ENCODE results near the gene HMG20B. TPM values are rescaled to one million over a fixed set of nuclear protein-coding genes. Genes with fewer than 3 reads are reported as not detected.

The HMG20B gene
- total RNA-seq: 57.3 and 88.4 TPM in 2 replicates

GRCh38 chr19:3572855-3573161 is at the start of gene HMG20B:
Gene HMG20B, plus strand, starts transcription at chr19:3572944. Its CDS starts 366 bp downstream, at chr19:3573310.

GRCh38 chr19:3538965-3539755 is 33.6 kb upstream of the HMG20B start, which contains the start of gene TEKTIP1:
Gene TEKTIP1, plus strand, starts transcription at chr19:3539174. Its CDS starts 4 bp downstream, at chr19:3539178.

GRCh38 chr19:3557461-3558248 is 15.1 kb upstream of the HMG20B start, which contains the start of gene MFSD12:
Gene MFSD12, minus strand, starts transcription at chr19:3557586. Its CDS starts 183 bp downstream, at chr19:3557403.

GRCh38 chr19:3585301-3586126 is 12.8 kb downstream of the HMG20B start, which contains the start of gene GIPC3:
Gene GIPC3, plus strand, starts transcription at chr19:3585478. Its CDS starts 120 bp downstream, at chr19:3585598.

GRCh38 chr19:3606690-3607289 is 34.0 kb downstream of the HMG20B start, which contains the start of gene TBXA2R:
Gene TBXA2R, minus strand, starts transcription at chr19:3606875. Its CDS starts 6,241 bp downstream, at chr19:3600634.

GRCh38 chr19:3626473-3627350 is 54.0 kb downstream of the HMG20B start, which contains the start of gene CACTIN:
Gene CACTIN, minus strand, starts transcription at chr19:3626790. Its CDS starts 28 bp downstream, at chr19:3626762.

Other genes with a start within 250 kb of the HMG20B start
- 17.2 and 61.2 TPM in 2 replicates for gene NFIC, start 206.4 kb upstream of the HMG20B start, total RNA-seq
- gene SMIM24, start 92.4 kb upstream of the HMG20B start, total RNA-seq: not detected in 2 replicates
- not detected in 2 replicates for gene SMIM44, start 89.5 kb upstream of the HMG20B start, total RNA-seq
- 11.0 and 16.9 TPM in 2 replicates for gene DOHH, start 72.3 kb upstream of the HMG20B start, total RNA-seq
- 22.5 and 44.3 TPM in 2 replicates for gene FZR1, start 66.6 kb upstream of the HMG20B start, total RNA-seq
- gene TEKTIP1, start 33.8 kb upstream of the HMG20B start, total RNA-seq: not detected in 2 replicates
- 57.1 and 120 TPM in 2 replicates for gene MFSD12, start 15.4 kb upstream of the HMG20B start, total RNA-seq
- 0.32 and 0.57 TPM in 2 replicates for gene GIPC3, start 12.5 kb downstream of the HMG20B start, total RNA-seq
- 1.1 and 2.1 TPM in 2 replicates for gene TBXA2R, start 33.9 kb downstream of the HMG20B start, total RNA-seq
- 29.5 and 41.6 TPM in 2 replicates for gene CACTIN, start 53.8 kb downstream of the HMG20B start, total RNA-seq
- gene PIP5K1C, start 127.5 kb downstream of the HMG20B start, total RNA-seq: 18.9 and 81.9 TPM in 2 replicates
- 0.06 TPM in 1 of 2 replicates, not detected in the other for gene TJP3, start 135.4 kb downstream of the HMG20B start, total RNA-seq
- gene APBA3, start 188.7 kb downstream of the HMG20B start, total RNA-seq: 17.8 and 25.0 TPM in 2 replicates
- gene MRPL54, start 189.7 kb downstream of the HMG20B start, total RNA-seq: 36.8 and 68.5 TPM in 2 replicates
- not detected in 2 replicates for gene RAX2, start 199.3 kb downstream of the HMG20B start, total RNA-seq
- 0.50 TPM in 1 of 2 replicates, not detected in the other for gene MATK, start 213.4 kb downstream of the HMG20B start, total RNA-seq